HL-60 (cell line): Measurements from ENCODE around the gene CCNI2.

Experiments used
- DNase-seq, 2 experiments: peaks; one replicate each; pipeline ENCODE4 v3.0.0-alpha.2; 2010 to 2020; ENCODE audit warnings: low read depth in 1 of 2, low spot score in 1 of 2
- H3K27ac ChIP-seq: fragments of 250-450 bp; sonication (Bioruptor Pico); replicated peaks from 2 replicates; pipeline ENCODE4 v1.5.1; 2020; ENCODE audit warnings: mild to moderate bottlenecking, moderate library complexity
- H3K27me3 ChIP-seq: fragments of 250-450 bp; sonication (Bioruptor Pico); 2 replicates; pipeline ENCODE4 v1.5.1; 2021; ENCODE audit warnings: mild to moderate bottlenecking, moderate library complexity; ENCODE audit not compliant: insufficient read depth, poor library complexity, severe bottlenecking
- H3K4me3 ChIP-seq: replicated peaks from 2 replicates; pipeline ENCODE4 v1.5.1; 2011; ENCODE audit warnings: mild to moderate bottlenecking, control low read depth, low read length; ENCODE audit not compliant: insufficient read depth
- CTCF ChIP-seq: IDR thresholded peaks from one replicate; pipeline ENCODE4 v1.5.1; 2011; ENCODE audit warnings: low read length, control low read depth, inconsistent platforms; ENCODE audit not compliant: insufficient read depth
- GABPA ChIP-seq: IDR thresholded peaks from 2 replicates; pipeline ENCODE4 v1.6.1; 2012; ENCODE audit warnings: low read depth
- POLR2AphosphoS5 ChIP-seq: IDR thresholded peaks from 2 replicates; pipeline ENCODE4 v1.6.1; 2012; ENCODE audit warnings: low read depth
- REST ChIP-seq: IDR thresholded peaks from 2 replicates; pipeline ENCODE4 v1.6.1; 2012; ENCODE audit warnings: low read depth; ENCODE audit not compliant: insufficient replicate concordance
- SPI1 ChIP-seq: IDR thresholded peaks from 2 replicates; pipeline ENCODE4 v1.6.1; 2012; ENCODE audit warnings: low read depth, mild to moderate bottlenecking, borderline replicate concordance

CCNI2 gene

DNA sequence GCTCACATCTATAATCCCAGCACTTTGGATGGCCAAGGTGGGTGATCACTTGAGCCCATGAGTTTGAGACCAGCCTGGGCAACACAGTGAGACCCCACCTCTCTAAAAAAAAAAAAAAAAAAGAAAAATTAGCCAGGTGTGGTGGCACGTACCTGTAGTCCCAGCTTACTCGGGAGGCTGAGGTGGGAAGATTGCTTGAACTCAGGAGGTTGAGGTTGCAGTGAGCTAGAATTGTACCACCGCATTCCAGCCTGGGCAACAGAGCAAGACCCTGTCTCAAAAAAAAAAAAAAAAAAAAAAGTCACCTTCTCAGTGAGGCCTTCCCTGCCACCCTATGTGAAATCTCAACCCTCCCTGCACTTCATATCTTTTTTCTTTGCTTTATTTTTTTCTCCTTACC lies 43.8 kb downstream of the CCNI2 start:
- TF ChIP-seq CTCF: no peak
- no peak for TF ChIP-seq GABPA
- TF ChIP-seq REST: no peak
- no peak for TF ChIP-seq POLR2AphosphoS5
- TF ChIP-seq SPI1: no peak

DNA sequence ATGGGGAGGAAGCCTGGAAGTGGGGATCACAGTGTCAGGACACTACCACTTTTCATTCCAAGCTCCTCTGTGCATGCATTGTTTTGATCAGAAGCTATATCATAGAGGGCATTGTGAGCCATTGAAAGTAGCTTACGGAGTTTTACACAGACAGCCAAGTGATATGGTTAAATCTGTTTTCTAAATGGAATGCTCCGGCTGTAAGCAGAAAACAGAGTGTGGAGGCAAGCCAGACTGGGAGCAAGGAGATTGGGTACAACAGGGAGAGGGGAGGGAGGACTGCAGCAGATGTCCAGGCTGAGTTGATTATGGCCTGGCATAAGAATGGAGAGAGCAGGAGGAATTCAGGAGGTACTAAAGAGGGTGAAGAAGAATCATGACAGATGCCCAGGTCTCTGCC lies 50.4 kb downstream of the CCNI2 start:
- H3K4me3 ChIP-seq: no peak overlapping the region
- no peaks in the 10 kb centered on the region for H3K27me3 ChIP-seq
- DNase-seq: no peak
- TF ChIP-seq SPI1 (no peak), REST (no peak), GABPA (no peak), CTCF (no peak), POLR2AphosphoS5 (no peak)
- H3K27ac ChIP-seq: no peak overlapping the region

More for the DNA sequence above, 43.8 kb downstream of the CCNI2 start:
- Histone ChIP-seq H3K27ac (no peak overlapping the region), H3K27me3 (no peaks in the 10 kb centered on the region), H3K4me3 (no peak overlapping the region)
- DNase-seq: no peak

DNA sequence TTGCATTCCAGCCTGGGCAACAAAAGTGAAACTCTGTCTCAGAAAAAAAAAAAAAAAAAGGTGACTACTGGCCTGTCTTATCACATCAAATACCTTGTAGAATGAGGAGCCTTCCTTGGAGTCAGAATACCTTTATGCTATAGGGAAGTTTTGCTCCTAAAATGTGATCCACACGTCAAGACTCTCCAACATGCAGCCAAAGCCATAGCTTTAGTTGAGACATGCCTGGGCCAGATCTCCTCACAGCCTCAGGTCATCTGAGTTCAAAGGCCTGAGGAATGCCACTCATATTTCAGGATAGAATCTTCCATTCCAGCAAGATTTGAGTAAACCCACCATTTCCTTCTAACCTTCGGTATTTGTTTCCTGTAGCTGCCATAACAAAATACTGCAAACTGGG lies 52.2 kb downstream of the CCNI2 start:
- no peak for TF ChIP-seq GABPA
- TF ChIP-seq CTCF: no peak
- TF ChIP-seq SPI1: no peak
- no peak overlapping the region for H3K4me3 ChIP-seq
- H3K27me3 ChIP-seq: no peaks in the 10 kb centered on the region
- no peak overlapping the region for H3K27ac ChIP-seq
- no peak for DNase-seq

- no peak overlapping the region for H3K4me3 ChIP-seq
- TF ChIP-seq SPI1 (no peak), REST (no peak), GABPA (no peak), POLR2AphosphoS5 (no peak), CTCF (no peak)
- H3K27ac ChIP-seq: no peak overlapping the region
Observed at GRCh38 chr5:132800545-132800944, 53.3 kb downstream of the CCNI2 start.

More at GRCh38 chr5:132800545-132800944, 53.3 kb downstream of the CCNI2 start:
- no peaks in the 10 kb centered on the region for H3K27me3 ChIP-seq
- DNase-seq: no peak
